HFF-Myc (cell line): ENCODE results near the gene KCNJ6.

Experiments
- DNase-seq: peaks from one replicate; pipeline ENCODE4 v3.0.0-alpha.2; 2011; ENCODE audit warnings: low read depth; ENCODE audit errors: extremely low read depth
- H3K4me3 ChIP-seq: replicated peaks from 2 replicates; pipeline ENCODE4 v1.5.1; 2011; ENCODE audit warnings: low read depth, mild to moderate bottlenecking, control low read depth, low read length
- CTCF ChIP-seq: IDR thresholded peaks from 2 replicates; pipeline ENCODE4 v1.5.1; 2012; ENCODE audit warnings: mild to moderate bottlenecking, low read depth, low read length, control low read depth; ENCODE audit errors: missing control alignments

Gene KCNJ6

GRCh38 chr21:37800057-37800455, 116.2 kb downstream of the KCNJ6 start:
- TF ChIP-seq CTCF: no peak
- no peak overlapping the region for H3K4me3 ChIP-seq
- no peak for DNase-seq

GRCh38 chr21:37799211-37800056, 116.8 kb downstream of the KCNJ6 start:
- H3K4me3 ChIP-seq: no peak overlapping the region
- DNase-seq: no peak
- no peak for TF ChIP-seq CTCF

GRCh38 chr21:37797403-37797802, 118.9 kb downstream of the KCNJ6 start:
- H3K4me3 ChIP-seq: no peak overlapping the region
- no peak for DNase-seq
- TF ChIP-seq CTCF: no peak

GRCh38 chr21:37796011-37796410, 120.2 kb downstream of the KCNJ6 start:
- no peak for TF ChIP-seq CTCF
- DNase-seq: no peak
- no peak overlapping the region for H3K4me3 ChIP-seq

GRCh38 chr21:37793660-37794059, 122.6 kb downstream of the KCNJ6 start:
- no peak for DNase-seq
- no peak overlapping the region for H3K4me3 ChIP-seq
- no peak for TF ChIP-seq CTCF

- no peak for DNase-seq
- H3K4me3 ChIP-seq: no peak overlapping the region
These were observed 124.2 kb downstream of the KCNJ6 start for GRCh38 chr21:37792046-37792445.

More at GRCh38 chr21:37792046-37792445, 124.2 kb downstream of the KCNJ6 start:
- TF ChIP-seq CTCF: no peak
